Gastrocnemius medialis (tissue), 4 donors: Measurements from ENCODE around the gene SETD1A. TPM values are rescaled to one million over a fixed set of nuclear protein-coding genes. Genes with fewer than 3 reads are reported as not detected.
A peak's percentile ranks its signal among the peaks of the same experiment; 100 is the strongest.

ENCODE experiments used
- ATAC-seq, 2 donors: fragments of 150-250 bp; one replicate each; pipeline ENCODE4 v1.9.1; 2016
- DNase-seq, 2 donors: peaks; one replicate each; pipeline ENCODE4 v3.0.0-alpha.2; 2019
- H3K27ac ChIP-seq, 4 donors: fragments of 200-600 bp; sonication (generic); 1 replicate in 1 of 4; 2 replicates in 3 of 4; pipeline ENCODE4 v1.5.1; 2016 to 2018; ENCODE audit warnings: mild to moderate bottlenecking in 2 of 4, moderate library complexity in 1 of 4
- H3K27me3 ChIP-seq, 3 donors: fragments of 200-600 bp; sonication (generic) in 2 of 3; 1 replicate in 1 of 3; 2 replicates in 2 of 3; pipeline versions ENCODE4 v1.5.1 to v1.6.0; 2016 to 2019; ENCODE audit warnings: mild to moderate bottlenecking in 1 of 3, moderate library complexity in 1 of 3
- H3K36me3 ChIP-seq, 2 donors: fragments of 200-600 bp; sonication (generic) in 1 of 2; one replicate each; pipeline ENCODE4 v1.5.1; 2017 to 2018
- H3K4me1 ChIP-seq, 2 donors: fragments of 200-600 bp; sonication (generic) in 1 of 2; one replicate each; pipeline ENCODE4 v1.5.1; 2016 to 2017; ENCODE audit warnings: mild to moderate bottlenecking in 2 of 2
- H3K4me3 ChIP-seq, 4 donors: fragments of 200-600 bp; sonication (generic) in 3 of 4; 1 replicate in 1 of 4; 2 replicates in 3 of 4; pipeline ENCODE4 v1.5.1; 2016 to 2019; ENCODE audit warnings: mild to moderate bottlenecking in 2 of 4
- H3K9me3 ChIP-seq, 3 donors: fragments of 200-600 bp; sonication (generic) in 2 of 3; 1 replicate in 1 of 3; 2 replicates in 2 of 3; pipeline ENCODE4 v1.5.1; 2016 to 2019
- CTCF ChIP-seq, 5 experiments: fragments of 450-650 bp in 3 of 5; fragments of 200-600 bp in 2 of 5; sonication (generic) in 2 of 5; IDR thresholded peaks in 4 of 5; conservative IDR thresholded peaks in 1 of 5; 1 replicate in 4 of 5; 2 replicates in 1 of 5; pipeline ENCODE4 v1.5.1; 2016 to 2019; ENCODE audit warnings: antibody characterized with exemption in 5 of 5, mild to moderate bottlenecking in 3 of 5, moderate library complexity in 3 of 5
- POLR2A ChIP-seq, 2 donors: fragments of 450-650 bp; IDR thresholded peaks; one replicate each; pipeline ENCODE4 v1.6.1; 2017; ENCODE audit warnings: antibody characterized with exemption in 2 of 2, mild to moderate bottlenecking in 2 of 2, moderate library complexity in 2 of 2
- in situ Hi-C, 4 donors: fragments of 200-750 bp; cut with MboI; loops; one replicate each; pipeline versions ENCODE4 v1.15.0 to v1.8.0; 2017; ENCODE audit warnings: low sequenced_read_pairs in 4 of 4
- intact Hi-C: fragments of 100-400 bp; cut with DNase I; formaldehyde crosslinking; loops from one replicate; pipeline ENCODE4 v1.15.1; 2023; ENCODE audit warnings: low total_unique reads
- total RNA-seq, 4 donors: library from RNA; depleted of rRNA; stranded (reverse); fragments of >200 nt; gene quantifications; one replicate each; pipeline versions ENCODE4 v1.1.0 to v1.2.3, GENCODE V29; 2016

The SETD1A gene
- total RNA-seq, 4 donors from 2014 or later: 3.8 to 15.4 (median 9.8) TPM

- no peak overlapping the region for H3K27ac ChIP-seq
- H3K4me1 ChIP-seq: peaks cover 4 to 5% of the 10 kb centered on the region in 2 donors
- H3K9me3 ChIP-seq: no peaks in the 10 kb centered on the region
- no peak for DNase-seq
- peaks cover 0 to 68% of the 10 kb centered on the region in 2 donors for H3K36me3 ChIP-seq
- in situ Hi-C loops (loop anchor here in 3 of 4 donors (10.0 to 25.0 kb wide), 5 partner anchors 107 to 882 kb away; partner anchors contain the start of genes ZNF267 (in 3 of the 3), ZNF843 (in 2 of the 3), COX6A2 (in 1 of the 3) and PRSS36 (in 1 of the 3)), intact Hi-C loops (loop anchor here (10.0 kb wide), 1 partner anchor 734 kb away; a partner anchor contains a TSS)
- H3K27me3 ChIP-seq: no peaks in the 10 kb centered on the region
- ATAC-seq: no peak
- TF ChIP-seq CTCF (IDR thresholded peaks at IDR 0.05 in 4 of 5, conservative IDR thresholded peaks at IDR 0.05 in 1 of 5): no peak
- no peak for TF ChIP-seq POLR2A (IDR thresholded peaks at IDR 0.05)
- no peak overlapping the region for H3K4me3 ChIP-seq
Measured at GRCh38 chr16:30980434-30980833, 22.9 kb downstream of the SETD1A start.

GRCh38 chr16:30980959-30981358, 23.4 kb downstream of the SETD1A start:
- TF ChIP-seq CTCF (IDR thresholded peaks at IDR 0.05 in 4 of 5, conservative IDR thresholded peaks at IDR 0.05 in 1 of 5) (no peak), POLR2A (IDR thresholded peaks at IDR 0.05) (no peak)
- in situ Hi-C loops (loop anchor here in 3 of 4 donors (10.0 to 25.0 kb wide), 5 partner anchors 106 to 881 kb away; partner anchors contain the start of genes ZNF267 (in 3 of the 3), ZNF843 (in 2 of the 3), COX6A2 (in 1 of the 3) and PRSS36 (in 1 of the 3)), intact Hi-C loops (loop anchor here (10.0 kb wide), 1 partner anchor 734 kb away; a partner anchor contains a TSS)
- DNase-seq (no peak), ATAC-seq (no peak)
- peaks cover 9 to 10% of the 10 kb centered on the region in 2 donors for H3K4me1 ChIP-seq
- H3K36me3 ChIP-seq: peaks cover 0 to 63% of the 10 kb centered on the region in 2 donors
- no peaks in the 10 kb centered on the region for H3K9me3 ChIP-seq
- no peak overlapping the region for H3K27ac ChIP-seq
- no peaks in the 10 kb centered on the region for H3K27me3 ChIP-seq
- no peak overlapping the region for H3K4me3 ChIP-seq

GRCh38 chr16:30982548-30983288, 25.2 kb downstream of the SETD1A start:
- no peak overlapping the region for H3K4me3 ChIP-seq
- TF ChIP-seq CTCF (IDR thresholded peaks at IDR 0.05 in 4 of 5, conservative IDR thresholded peaks at IDR 0.05 in 1 of 5): no peak
- no peak for TF ChIP-seq POLR2A (IDR thresholded peaks at IDR 0.05)
- in situ Hi-C loops: loop anchor here in 3 of 4 donors (10.0 to 25.0 kb wide), 5 partner anchors 105 to 880 kb away; partner anchors contain the start of genes ZNF267 (in 3 of the 3), ZNF843 (in 2 of the 3), COX6A2 (in 1 of the 3) and PRSS36 (in 1 of the 3)
- H3K36me3 ChIP-seq: peaks cover 0 to 46% of the 10 kb centered on the region in 2 donors
- no peaks in the 10 kb centered on the region for H3K27me3 ChIP-seq
- H3K9me3 ChIP-seq: no peaks in the 10 kb centered on the region
- intact Hi-C loops: loop anchor here (10.0 kb wide), 1 partner anchor 732 kb away; a partner anchor contains a TSS
- no peak for ATAC-seq
- peak in 1 of 2 donors; percentile 62 for DNase-seq
- H3K4me1 ChIP-seq: peaks cover 9 to 15% of the 10 kb centered on the region in 2 donors
- no peak overlapping the region for H3K27ac ChIP-seq

GRCh38 chr16:30983289-30983889, 25.8 kb downstream of the SETD1A start:
- in situ Hi-C loops (loop anchor here in 3 of 4 donors (10.0 to 25.0 kb wide), 5 partner anchors 104 to 879 kb away; partner anchors contain the start of genes ZNF267 (in 3 of the 3), ZNF843 (in 2 of the 3), COX6A2 (in 1 of the 3) and PRSS36 (in 1 of the 3)), intact Hi-C loops (loop anchor here (10.0 kb wide), 1 partner anchor 731 kb away; a partner anchor contains a TSS)
- Histone ChIP-seq H3K4me1 (peaks cover 9 to 15% of the 10 kb centered on the region in 2 donors), H3K9me3 (no peaks in the 10 kb centered on the region), H3K36me3 (peaks cover 0 to 44% of the 10 kb centered on the region in 2 donors), H3K27ac (no peak overlapping the region), H3K4me3 (no peak overlapping the region), H3K27me3 (no peaks in the 10 kb centered on the region)
- ATAC-seq (no peak), DNase-seq (no peak)
- TF ChIP-seq POLR2A (IDR thresholded peaks at IDR 0.05) (no peak), CTCF (IDR thresholded peaks at IDR 0.05 in 4 of 5, conservative IDR thresholded peaks at IDR 0.05 in 1 of 5) (no peak)
